Liver (tissue), 9 donors: Measurements from ENCODE around the gene BMS1. TPM values are rescaled to one million over a fixed set of nuclear protein-coding genes. Genes with fewer than 3 reads are reported as not detected.
A peak's percentile ranks its signal among the peaks of the same experiment; 100 is the strongest.
"Not testable (repeated sequence)": the region's sequence is repeated elsewhere in the genome, so short reads cannot be mapped to it uniquely, and the experiment has no call there.

Experiments
- DNase-seq: peaks from one replicate; pipeline ENCODE4 v3.0.0-alpha.2; 2017; ENCODE audit warnings: low spot score
- H3K27ac ChIP-seq, 2 donors: one replicate each; pipeline ENCODE4 v1.7.0; 2013; ENCODE audit warnings: inconsistent platforms in 2 of 2, low read length in 2 of 2, control low read depth in 1 of 2, low read depth in 1 of 2, mild to moderate bottlenecking in 1 of 2
- H3K27me3 ChIP-seq, 4 donors: one replicate each; pipeline versions ENCODE4 v1.6.1 to v1.7.0; 2013; ENCODE audit warnings: low read length in 3 of 4, inconsistent platforms in 1 of 4, mild to moderate bottlenecking in 1 of 4, moderate library complexity in 1 of 4; ENCODE audit not compliant: control insufficient read depth in 4 of 4, insufficient read depth in 4 of 4
- H3K36me3 ChIP-seq, 4 donors: one replicate each; pipeline versions ENCODE4 v1.6.1 to v1.7.0; 2013; ENCODE audit warnings: low read length in 3 of 4, mild to moderate bottlenecking in 3 of 4, low read depth in 1 of 4, moderate library complexity in 1 of 4; ENCODE audit not compliant: control insufficient read depth in 4 of 4, insufficient read depth in 3 of 4
- H3K4me1 ChIP-seq, 4 donors: one replicate each; pipeline versions ENCODE4 v1.6.1 to v1.7.0; 2013; ENCODE audit warnings: low read length in 3 of 4, mild to moderate bottlenecking in 3 of 4, moderate library complexity in 1 of 4; ENCODE audit not compliant: control insufficient read depth in 4 of 4, insufficient read depth in 4 of 4
- H3K4me3 ChIP-seq, 3 donors: one replicate each; pipeline versions ENCODE4 v1.6.1 to v1.7.0; 2013; ENCODE audit warnings: low read length in 3 of 3, control low read depth in 1 of 3, low read depth in 1 of 3, mild to moderate bottlenecking in 1 of 3
- H3K9ac ChIP-seq, 2 donors: one replicate each; pipeline ENCODE4 v1.7.0; 2013; ENCODE audit warnings: low read length in 2 of 2, mild to moderate bottlenecking in 2 of 2, moderate library complexity in 2 of 2, control low read depth in 1 of 2, low read depth in 1 of 2
- H3K9me3 ChIP-seq, 4 donors: one replicate each; pipeline versions ENCODE4 v1.6.1 to v1.7.0; 2013; ENCODE audit warnings: low read length in 3 of 4; ENCODE audit not compliant: control insufficient read depth in 4 of 4
- FOXA1 ChIP-seq: IDR thresholded peaks from 2 replicates; pipeline ENCODE4 v1.6.1; 2016; ENCODE audit warnings: antibody characterized with exemption
- FOXA2 ChIP-seq: IDR thresholded peaks from 2 replicates; pipeline ENCODE4 v1.6.1; 2016; ENCODE audit warnings: antibody characterized with exemption
- GABPA ChIP-seq, 2 donors: IDR thresholded peaks in 1 of 2; conservative IDR thresholded peaks in 1 of 2; 2 replicates each; pipeline ENCODE4 v1.6.1; 2016; ENCODE audit warnings: antibody characterized with exemption in 2 of 2, mild to moderate bottlenecking in 1 of 2, moderate library complexity in 1 of 2
- HNF4G ChIP-seq: IDR thresholded peaks from 2 replicates; pipeline ENCODE4 v1.6.1; 2016; ENCODE audit warnings: antibody characterized with exemption
- RAD21 ChIP-seq, 2 donors: IDR thresholded peaks; 2 replicates each; pipeline ENCODE4 v1.6.1; 2016; ENCODE audit warnings: antibody characterized with exemption in 2 of 2, mild to moderate bottlenecking in 2 of 2
- RXRA ChIP-seq, 2 donors: IDR thresholded peaks; 2 replicates each; pipeline ENCODE4 v1.6.1; 2017 to 2018; ENCODE audit warnings: antibody characterized with exemption in 2 of 2, mild to moderate bottlenecking in 1 of 2
- SP1 ChIP-seq: IDR thresholded peaks from 2 replicates; pipeline ENCODE4 v1.6.1; 2018; ENCODE audit warnings: antibody characterized with exemption, mild to moderate bottlenecking
- WGBS: extraction: QIAGEN DNeasy Blood & Tissue Kit; methylation state at CpG from one replicate; pipeline ENCODE4 v1.1.7; 2013; 5-methylcytosine and 5-hydroxymethylcytosine counted together
- polyA plus RNA-seq, 2 donors: library from polyadenylated mRNA; stranded (reverse) in 1 of 2; unstranded in 1 of 2; fragments of 200-250 nt in 1 of 2; fragments of >200 nt in 1 of 2; fragmentation: Nextera tagmentation in 1 of 2; extraction: Ambion mirVana in 1 of 2; gene quantifications; one replicate each; pipeline versions ENCODE4 v1.2.1 to v1.2.3, GENCODE V29; 2013 to 2015
- total RNA-seq, 2 donors: library from RNA; depleted of rRNA; stranded (reverse); fragments of >200 nt; gene quantifications; one replicate each; pipeline ENCODE4 v1.2.3, GENCODE V29; 2014
- TF ChIP-seq, protein P1 (sequence below): IDR thresholded peaks from 2 replicates; pipeline ENCODE4 v1.6.1; 2016; ENCODE audit warnings: antibody characterized with exemption
- TF ChIP-seq, protein P2 (sequence below): fragments of 150-350 bp; IDR thresholded peaks from 2 replicates; pipeline ENCODE4 v1.5.1; 2017; ENCODE audit warnings: improper control_type of control experiment, low read depth, low read length; ENCODE audit not compliant: missing input control
- TF ChIP-seq, protein P3 (sequence below): IDR thresholded peaks from 2 replicates; pipeline ENCODE4 v1.6.1; 2016; ENCODE audit warnings: antibody characterized with exemption
- TF ChIP-seq, protein P4 (sequence below): IDR thresholded peaks from 2 replicates; pipeline ENCODE4 v1.6.1; 2016; ENCODE audit warnings: antibody characterized with exemption
- donor health status: healthy.
- donor health status: healthy.
- donor health status: healthy.
- donor health status: healthy.
- donor health status: healthy.

Gene BMS1
- total and polyA plus RNA-seq, 4 donors: 3.6 to 10.4 (median 5.2) TPM

DNA sequence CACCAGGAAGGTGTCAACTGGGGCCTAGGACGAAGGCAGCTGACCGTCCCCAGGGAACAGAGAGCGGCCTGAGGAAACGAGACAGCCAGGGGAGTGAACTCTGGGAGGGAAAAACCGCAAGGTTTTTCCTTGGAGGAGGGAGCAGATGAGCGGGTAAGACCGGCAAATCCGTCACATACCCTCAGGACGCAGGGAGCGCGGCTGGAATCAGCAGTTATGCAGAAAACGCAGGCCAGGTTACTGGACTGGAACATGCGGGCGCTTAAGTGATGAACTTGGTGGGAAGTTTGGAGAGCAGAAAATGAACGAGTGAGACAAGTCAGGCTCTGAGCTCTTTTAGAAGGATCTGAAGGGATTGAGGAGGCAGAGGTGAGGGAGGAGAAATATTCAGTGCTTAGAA is 76.7 kb downstream of the BMS1 start:
- H3K9me3 ChIP-seq: no peaks in the 10 kb centered on the region
- DNase-seq: no peak
- no peak overlapping the region for H3K9ac ChIP-seq
- no peak overlapping the region for H3K4me3 ChIP-seq
- H3K36me3 ChIP-seq: no peaks in the 10 kb centered on the region
- WGBS: 64% methylated on average over 15 of the region's 15 CpGs
- no peaks in the 10 kb centered on the region for H3K4me1 ChIP-seq
- TF ChIP-seq RAD21 (IDR thresholded peaks at IDR 0.05) (no peak), RXRA (IDR thresholded peaks at IDR 0.05) (no peak), HNF4G (no peak)
- TF ChIP-seq, protein P1, sequence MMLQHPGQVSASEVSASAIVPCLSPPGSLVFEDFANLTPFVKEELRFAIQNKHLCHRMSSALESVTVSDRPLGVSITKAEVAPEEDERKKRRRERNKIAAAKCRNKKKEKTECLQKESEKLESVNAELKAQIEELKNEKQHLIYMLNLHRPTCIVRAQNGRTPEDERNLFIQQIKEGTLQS: no peak
- no peaks in the 10 kb centered on the region for H3K27me3 ChIP-seq
- no peak overlapping the region for H3K27ac ChIP-seq

DNA sequence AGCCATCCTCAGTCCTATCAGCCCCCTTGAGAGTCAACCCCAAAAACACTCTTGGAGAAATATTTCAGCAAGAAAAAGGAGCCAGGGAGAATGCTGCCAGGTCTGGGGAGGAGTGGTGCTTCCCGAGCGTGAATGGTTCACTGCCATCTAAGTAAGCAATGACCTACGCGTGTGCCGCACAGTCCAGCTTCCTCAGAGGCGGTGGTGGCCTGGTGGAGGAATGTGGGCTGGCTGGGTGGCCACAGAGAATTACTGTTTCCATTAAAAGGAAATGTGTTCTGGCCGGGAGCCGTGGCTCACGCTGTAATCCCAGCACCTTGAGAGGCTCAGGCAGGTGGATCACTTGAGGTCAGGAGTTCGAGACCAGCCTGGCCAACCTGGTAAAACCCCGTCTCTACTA is 77.4 kb downstream of the BMS1 start:
- not testable (repeated sequence) for H3K9me3 ChIP-seq, H3K27ac ChIP-seq, H3K4me1 ChIP-seq, H3K4me3 ChIP-seq, H3K36me3 ChIP-seq, DNase-seq, H3K9ac ChIP-seq, H3K27me3 ChIP-seq
- 77% methylated on average over 11 of the region's 11 CpGs for WGBS

DNA sequence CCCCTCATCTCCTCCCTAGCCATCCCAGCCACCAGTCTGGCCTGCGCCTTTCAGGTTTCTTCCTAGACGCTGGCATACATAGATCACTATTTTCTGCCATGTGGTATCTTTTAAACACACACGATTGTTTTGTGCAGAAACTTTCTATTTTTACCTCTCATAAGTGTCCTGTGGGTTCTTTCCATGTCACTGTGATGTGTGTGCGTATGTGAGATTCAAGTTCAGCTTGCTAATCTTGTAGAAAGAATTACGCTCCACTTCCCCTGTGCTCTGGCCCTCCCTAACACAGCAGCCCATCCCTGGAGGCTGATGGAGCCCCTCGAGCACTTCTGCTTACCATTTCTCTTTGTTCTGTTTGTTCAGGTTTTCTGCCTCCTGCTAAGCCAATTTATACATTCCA is 80.2 kb downstream of the BMS1 start:
- not testable (repeated sequence) for DNase-seq, H3K9me3 ChIP-seq, H3K9ac ChIP-seq, H3K27ac ChIP-seq, H3K4me1 ChIP-seq, H3K36me3 ChIP-seq, H3K4me3 ChIP-seq, H3K27me3 ChIP-seq
- WGBS: 70% methylated on average over 6 of the region's 6 CpGs

DNA sequence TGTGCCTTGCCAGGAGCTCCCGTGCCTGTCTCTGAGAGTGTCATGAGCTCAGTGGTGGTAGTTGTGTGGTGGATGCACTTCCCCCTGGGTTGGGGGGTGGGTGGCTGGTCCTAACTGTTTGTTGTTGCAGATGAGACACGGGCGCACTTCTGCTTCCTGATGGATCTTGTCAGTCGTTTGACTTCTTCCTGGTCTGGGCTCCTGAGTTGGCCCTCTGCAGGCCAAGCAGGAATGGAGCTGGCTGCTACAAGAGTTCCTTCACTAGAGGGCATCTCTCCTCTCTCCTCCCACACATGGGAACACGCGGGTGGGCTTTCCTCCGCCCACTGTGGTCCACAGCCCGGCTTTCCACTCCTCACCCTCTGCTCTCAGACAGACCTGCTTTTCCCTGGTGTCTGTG is 82.0 kb downstream of the BMS1 start:
- no peak overlapping the region for H3K27ac ChIP-seq
- no peaks in the 10 kb centered on the region for H3K36me3 ChIP-seq
- WGBS: 28% methylated on average over 8 of the region's 8 CpGs
- H3K4me3 ChIP-seq: no peak overlapping the region
- H3K9ac ChIP-seq: no peak overlapping the region
- H3K27me3 ChIP-seq: peaks cover 0 to 9% (median 0%) of the 10 kb centered on the region in 4 donors
- TF ChIP-seq, protein P2, sequence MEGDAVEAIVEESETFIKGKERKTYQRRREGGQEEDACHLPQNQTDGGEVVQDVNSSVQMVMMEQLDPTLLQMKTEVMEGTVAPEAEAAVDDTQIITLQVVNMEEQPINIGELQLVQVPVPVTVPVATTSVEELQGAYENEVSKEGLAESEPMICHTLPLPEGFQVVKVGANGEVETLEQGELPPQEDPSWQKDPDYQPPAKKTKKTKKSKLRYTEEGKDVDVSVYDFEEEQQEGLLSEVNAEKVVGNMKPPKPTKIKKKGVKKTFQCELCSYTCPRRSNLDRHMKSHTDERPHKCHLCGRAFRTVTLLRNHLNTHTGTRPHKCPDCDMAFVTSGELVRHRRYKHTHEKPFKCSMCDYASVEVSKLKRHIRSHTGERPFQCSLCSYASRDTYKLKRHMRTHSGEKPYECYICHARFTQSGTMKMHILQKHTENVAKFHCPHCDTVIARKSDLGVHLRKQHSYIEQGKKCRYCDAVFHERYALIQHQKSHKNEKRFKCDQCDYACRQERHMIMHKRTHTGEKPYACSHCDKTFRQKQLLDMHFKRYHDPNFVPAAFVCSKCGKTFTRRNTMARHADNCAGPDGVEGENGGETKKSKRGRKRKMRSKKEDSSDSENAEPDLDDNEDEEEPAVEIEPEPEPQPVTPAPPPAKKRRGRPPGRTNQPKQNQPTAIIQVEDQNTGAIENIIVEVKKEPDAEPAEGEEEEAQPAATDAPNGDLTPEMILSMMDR: peak; percentile 15
- TF ChIP-seq RXRA (IDR thresholded peaks at IDR 0.05): no peak
- peaks cover 3 to 10% (median 5%) of the 10 kb centered on the region in 4 donors for H3K4me1 ChIP-seq
- DNase-seq: peak; percentile 31
- no peaks in the 10 kb centered on the region for H3K9me3 ChIP-seq

DNA sequence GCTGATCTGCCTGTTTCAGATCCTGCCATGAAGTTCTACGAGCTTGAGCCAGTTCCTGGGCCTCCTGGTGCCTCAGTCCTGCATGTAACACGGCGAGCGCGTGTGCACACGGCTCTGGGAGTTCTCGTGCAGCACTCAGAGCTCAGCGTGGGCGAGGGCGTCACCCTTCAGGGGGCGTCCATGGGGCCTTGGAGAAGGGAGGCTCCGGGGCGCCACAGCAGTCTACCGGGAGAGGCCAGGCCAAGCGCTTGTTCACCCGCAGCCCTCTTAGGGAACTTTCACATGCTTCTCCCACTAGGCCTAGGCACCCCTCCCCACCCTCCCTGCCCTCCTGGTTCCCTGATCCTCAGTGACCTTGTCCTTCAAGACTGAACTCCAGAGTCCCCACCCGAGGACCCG is 83.1 kb downstream of the BMS1 start:
- Histone ChIP-seq H3K27me3 (peaks cover 0 to 9% (median 0%) of the 10 kb centered on the region in 4 donors), H3K9ac (no peak overlapping the region), H3K9me3 (no peaks in the 10 kb centered on the region), H3K27ac (no peak overlapping the region), H3K4me1 (peaks cover 3 to 10% (median 5%) of the 10 kb centered on the region in 4 donors), H3K36me3 (no peaks in the 10 kb centered on the region), H3K4me3 (no peak overlapping the region)
- DNase-seq: no peak
- WGBS: 53% methylated on average over 18 of the region's 18 CpGs
- TF ChIP-seq SP1: no peak
- no peak for TF ChIP-seq FOXA1
- TF ChIP-seq, protein P3, sequence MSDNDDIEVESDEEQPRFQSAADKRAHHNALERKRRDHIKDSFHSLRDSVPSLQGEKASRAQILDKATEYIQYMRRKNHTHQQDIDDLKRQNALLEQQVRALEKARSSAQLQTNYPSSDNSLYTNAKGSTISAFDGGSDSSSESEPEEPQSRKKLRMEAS: no peak
- TF ChIP-seq RXRA (IDR thresholded peaks at IDR 0.05): no peak
- TF ChIP-seq GABPA (IDR thresholded peaks at IDR 0.05 in 1 of 2, conservative IDR thresholded peaks at IDR 0.05 in 1 of 2): no peak
- TF ChIP-seq, protein P4, sequence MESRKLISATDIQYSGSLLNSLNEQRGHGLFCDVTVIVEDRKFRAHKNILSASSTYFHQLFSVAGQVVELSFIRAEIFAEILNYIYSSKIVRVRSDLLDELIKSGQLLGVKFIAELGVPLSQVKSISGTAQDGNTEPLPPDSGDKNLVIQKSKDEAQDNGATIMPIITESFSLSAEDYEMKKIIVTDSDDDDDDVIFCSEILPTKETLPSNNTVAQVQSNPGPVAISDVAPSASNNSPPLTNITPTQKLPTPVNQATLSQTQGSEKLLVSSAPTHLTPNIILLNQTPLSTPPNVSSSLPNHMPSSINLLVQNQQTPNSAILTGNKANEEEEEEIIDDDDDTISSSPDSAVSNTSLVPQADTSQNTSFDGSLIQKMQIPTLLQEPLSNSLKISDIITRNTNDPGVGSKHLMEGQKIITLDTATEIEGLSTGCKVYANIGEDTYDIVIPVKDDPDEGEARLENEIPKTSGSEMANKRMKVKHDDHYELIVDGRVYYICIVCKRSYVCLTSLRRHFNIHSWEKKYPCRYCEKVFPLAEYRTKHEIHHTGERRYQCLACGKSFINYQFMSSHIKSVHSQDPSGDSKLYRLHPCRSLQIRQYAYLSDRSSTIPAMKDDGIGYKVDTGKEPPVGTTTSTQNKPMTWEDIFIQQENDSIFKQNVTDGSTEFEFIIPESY: no peak
- TF ChIP-seq FOXA2: no peak
- TF ChIP-seq HNF4G: no peak
